GM12878 (cell line): ENCODE data around the gene EPHB1. TPM values are rescaled to one million over a fixed set of nuclear protein-coding genes. Genes with fewer than 3 reads are reported as not detected.

Experiments used
- ATAC-seq: fragments of 200-7000 bp; cut with Tn5 transposase; 3 replicates; pipeline ENCODE4 v1.9.1; 2020; ENCODE audit warnings: mild to moderate bottlenecking, moderate library complexity
- BruUV-seq: library from RNA; stranded (reverse); fragments of 400-500 nt; replicated peaks from 2 replicates; lab custom pipeline; 2021; lab: Mats Ljungman, UMichigan
- CTCF ChIA-PET: fragments of 300-600 bp; sonication (Branson Sonifier 250); formaldehyde crosslinking; extraction: SDS; loops from one replicate; lab custom pipeline; 2021; ENCODE audit warnings: inconsistent platforms; lab: Yijun Ruan, JAX
- POLR2A ChIA-PET: fragments of 350-600 bp; formaldehyde crosslinking; extraction: SDS; loops from one replicate; lab custom pipeline; 2021; ENCODE audit warnings: inconsistent platforms; lab: Charles Lee
- RAD21 ChIA-PET: fragments of 300-600 bp; sonication (Branson Sonifier 250); formaldehyde crosslinking; loops from one replicate; lab custom pipeline; 2023; ENCODE audit warnings: antibody characterized with exemption; ENCODE audit not compliant: unreplicated experiment; lab: Charles Lee
- SMC1A ChIA-PET: fragments of 300-600 bp; sonication (Branson Sonifier 250); formaldehyde crosslinking; loops from one replicate; lab custom pipeline; 2023; ENCODE audit not compliant: unreplicated experiment, uncharacterized antibody; lab: Charles Lee
- DNase-seq: peaks from one replicate; pipeline ENCODE4 v3.0.0-alpha.2; 2011; ENCODE audit warnings: low read depth, low spot score
- FAIRE-seq: peaks from 3 replicates; lab custom pipeline; 2011; peaks lifted over from hg19 to GRCh38; lab: Jason Lieb, UNC
- H2AFZ ChIP-seq: 2 replicates; pipeline ENCODE4 v1.6.0; 2011; ENCODE audit warnings: low read depth, low read length, control low read depth; ENCODE audit not compliant: control insufficient read depth
- H3K27ac ChIP-seq: 2 replicates; pipeline ENCODE4 v1.5.1; 2011; ENCODE audit warnings: control low read depth; ENCODE audit not compliant: control insufficient read depth, insufficient read depth
- H3K27me3 ChIP-seq, 2 experiments: replicated peaks in 1 of 2; 2 replicates each; pipeline versions ENCODE4 v1.6.0 to v1.6.1; 2011; ENCODE audit warnings: low read length in 1 of 2; ENCODE audit not compliant: control insufficient read depth in 2 of 2, insufficient read depth in 2 of 2
- H3K36me3 ChIP-seq, 2 experiments: 2 replicates each; pipeline ENCODE4 v1.5.1; 2011; ENCODE audit warnings: low read length in 1 of 2; ENCODE audit not compliant: control insufficient read depth in 2 of 2, insufficient read depth in 2 of 2
- H3K4me1 ChIP-seq: 2 replicates; pipeline ENCODE4 v1.6.1; 2011; ENCODE audit warnings: mild to moderate bottlenecking, low read length, moderate library complexity, mixed read lengths; ENCODE audit not compliant: control insufficient read depth, insufficient read depth
- H3K4me2 ChIP-seq: 2 replicates; pipeline ENCODE4 v1.6.0; 2011; ENCODE audit warnings: control low read depth; ENCODE audit not compliant: control insufficient read depth, insufficient read depth
- H3K4me3 ChIP-seq: fragments of 200-600 bp; sonication (generic); 2 replicates; pipeline ENCODE4 v1.5.1; 2016
- H3K79me2 ChIP-seq: 2 replicates; pipeline ENCODE4 v1.6.0; 2011; ENCODE audit warnings: low read length; ENCODE audit not compliant: control insufficient read depth, insufficient read depth
- H3K9ac ChIP-seq: 2 replicates; pipeline ENCODE4 v1.8.0; 2011; ENCODE audit warnings: low read length, control low read depth, mixed read lengths; ENCODE audit not compliant: control insufficient read depth, insufficient read depth
- H3K9me3 ChIP-seq: replicated peaks from 3 replicates; pipeline ENCODE4 v1.5.1; 2011; ENCODE audit warnings: mild to moderate bottlenecking, low read length; ENCODE audit not compliant: control insufficient read depth, insufficient read depth
- H4K20me1 ChIP-seq: 2 replicates; pipeline ENCODE4 v1.6.0; 2011; ENCODE audit not compliant: control insufficient read depth, insufficient read depth
- HDAC2 ChIP-seq: fragments of 200-600 bp; sonication (generic); IDR thresholded peaks from 2 replicates; pipeline ENCODE4 v1.6.1; 2017
- MEF2A ChIP-seq: IDR thresholded peaks from 2 replicates; pipeline ENCODE4 v1.6.1; 2011; ENCODE audit warnings: low read depth, mild to moderate bottlenecking, low read length, moderate library complexity; ENCODE audit not compliant: insufficient read depth
- MLLT1 ChIP-seq: fragments of 450-650 bp; IDR thresholded peaks from 2 replicates; pipeline ENCODE4 v1.6.1; 2016; ENCODE audit warnings: mild to moderate bottlenecking
- MYB ChIP-seq: fragments of 150-350 bp; IDR thresholded peaks from 2 replicates; pipeline ENCODE4 v1.6.1; 2014; ENCODE audit warnings: mild to moderate bottlenecking, low read depth, low read length, borderline replicate concordance
- NFYA ChIP-seq: IDR thresholded peaks from 2 replicates; pipeline ENCODE4 v1.6.1; 2011; ENCODE audit warnings: low read depth, mild to moderate bottlenecking, low read length, improper control_type of control experiment, borderline replicate concordance
- NR2C1 ChIP-seq: fragments of 450-650 bp; IDR thresholded peaks from 2 replicates; pipeline ENCODE4 v1.6.1; 2017; ENCODE audit warnings: antibody characterized with exemption, mild to moderate bottlenecking, moderate library complexity
- NRF1 ChIP-seq: conservative IDR thresholded peaks from 2 replicates; pipeline ENCODE4 v1.6.1; 2011; ENCODE audit warnings: mild to moderate bottlenecking, low read depth, low read length, improper control_type of control experiment
- POLR2A ChIP-seq: IDR thresholded peaks from 2 replicates; pipeline ENCODE4 v1.6.1; 2011; ENCODE audit warnings: low read depth, mild to moderate bottlenecking, low read length
- POLR2AphosphoS2 ChIP-seq: IDR thresholded peaks from 2 replicates; pipeline ENCODE4 v1.6.1; 2011; ENCODE audit warnings: low read depth, mild to moderate bottlenecking, low read length, improper control_type of control experiment, moderate library complexity
- POLR2AphosphoS5 ChIP-seq: IDR thresholded peaks from 2 replicates; pipeline ENCODE4 v1.6.1; 2011; ENCODE audit warnings: mild to moderate bottlenecking, low read length, inconsistent platforms
- RUNX3 ChIP-seq: IDR thresholded peaks from 2 replicates; pipeline ENCODE4 v1.6.1; 2012; ENCODE audit warnings: low read length, inconsistent platforms
- SMC3 ChIP-seq: IDR thresholded peaks from 2 replicates; pipeline ENCODE4 v1.6.1; 2011; ENCODE audit warnings: low read length, improper control_type of control experiment, borderline replicate concordance
- YY1 ChIP-seq: IDR thresholded peaks from 2 replicates; pipeline ENCODE4 v1.6.1; 2011; ENCODE audit warnings: low read depth, mild to moderate bottlenecking, low read length
- in situ Hi-C: fragments of 300-500 bp; cut with MboI; formaldehyde crosslinking; loops from 9 replicates; pipeline ENCODE4 v1.14.3; 2018; ENCODE audit warnings: mixed read lengths
- intact Hi-C: fragments of 100-400 bp; cut with micrococcal nuclease; formaldehyde crosslinking; loops from one replicate; pipeline ENCODE4 v1.14.2; 2022; ENCODE audit not compliant: unreplicated experiment
- polyA plus RNA-seq, 11 experiments: library from polyadenylated mRNA; depleted of rRNA in 4 of 11; unstranded in 6 of 11; stranded (reverse) in 5 of 11; fragments of >200 nt; fragmentation: Nextera tagmentation in 4 of 11; fragmentation: Illumina TruSeq in 1 of 11; extraction: Ambion mirVana in 4 of 11; extraction: Trizol in 1 of 11; gene quantifications; 1 replicate in 1 of 11; 2 replicates in 10 of 11; pipeline versions ENCODE4 v1.2.1 to v1.2.3, GENCODE V29; 2011 to 2016; ENCODE audit warnings: inconsistent platforms in 2 of 11, missing spikeins in 2 of 11, low read depth in 1 of 11
- total RNA-seq, 4 experiments: library from RNA; depleted of rRNA in 3 of 4; stranded (reverse); fragments of >200 nt in 3 of 4; fragmentation: Illumina TruSeq in 1 of 4; extraction: Trizol in 1 of 4; gene quantifications; 2 replicates each; pipeline versions ENCODE4 v1.2.1 to v1.2.3, GENCODE V29; 2013 to 2021
- TF ChIP-seq, protein P1 (sequence below): IDR thresholded peaks from 2 replicates; pipeline ENCODE4 v1.6.1; 2012; ENCODE audit warnings: improper control_type of control experiment, low read depth, low read length; ENCODE audit not compliant: insufficient replicate concordance
- TF ChIP-seq, protein P2 (sequence below): IDR thresholded peaks from 2 replicates; pipeline ENCODE4 v1.6.1; 2011; ENCODE audit warnings: mild to moderate bottlenecking, low read depth, low read length, moderate library complexity; ENCODE audit not compliant: insufficient replicate concordance
- TF ChIP-seq, protein P3 (sequence below): IDR thresholded peaks from 2 replicates; pipeline ENCODE4 v1.6.1; 2012; ENCODE audit warnings: low read depth, low read length, improper control_type of control experiment

Gene EPHB1
- total and polyA plus RNA-seq, 10 of the 15 experiments (the other 5 are each of a cell fraction or from before 2014, with no cell fraction given), result 0.33 to 23.8 (median 1.2) TPM

DNA sequence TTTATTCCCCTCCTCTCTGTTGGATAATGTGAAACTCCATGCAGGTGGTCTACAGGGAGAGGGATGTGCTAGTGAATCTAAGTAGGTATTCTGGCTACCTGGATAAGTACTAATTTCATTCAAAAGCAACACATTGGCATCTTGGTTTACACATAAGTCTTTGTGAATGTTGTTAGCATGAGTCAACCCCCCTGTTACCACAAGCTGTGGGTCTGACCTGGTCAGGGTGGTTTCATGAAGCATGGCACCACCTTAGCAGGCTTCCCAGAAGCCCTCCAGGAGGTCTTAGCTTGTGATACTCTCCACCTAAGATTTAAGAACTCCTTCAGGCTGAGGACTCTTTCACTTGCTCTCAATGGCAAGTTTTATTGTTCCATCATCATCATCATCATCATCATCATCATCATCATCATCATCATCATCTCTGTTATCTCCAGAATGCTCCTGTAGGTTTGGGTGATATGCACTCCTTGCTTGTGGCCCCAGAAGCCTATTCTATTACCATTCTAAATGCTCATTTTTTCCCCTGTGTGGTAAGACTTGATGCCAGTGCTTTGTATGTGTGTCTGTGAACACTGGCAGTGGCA lies 62.8 kb downstream of the EPHB1 start:
- H3K27me3 ChIP-seq, result no peaks in the 10 kb centered on the region
- RAD21 ChIA-PET, result interaction anchor here (1.6 kb wide), 1 partner anchor 63 kb away, joined by 4 read pairs; the partner anchor contains the start of gene EPHB1
- DNase-seq (no peak), ATAC-seq (no peak), FAIRE-seq (no peak)
- POLR2A ChIA-PET, result interaction anchor here (1.1 kb wide), 1 partner anchor 12 kb away, joined by 3 read pairs; no protein-coding TSS in a partner anchor
- SMC1A ChIA-PET, result interaction anchor here (1.2 kb wide), 1 partner anchor 99 kb away, joined by 3 read pairs; no protein-coding TSS in a partner anchor
- H3K27ac ChIP-seq, result no peak overlapping the region
- in situ Hi-C loops, result no loop called here
- CTCF ChIA-PET, result interaction anchor here (0.6 to 1.0 kb wide), 2 partner anchors 25 to 110 kb away, joined by 3 read pairs; no protein-coding TSS in a partner anchor
- no peaks in the 10 kb centered on the region for H3K9me3 ChIP-seq
- no peaks in the 10 kb centered on the region; a peak in 2 of 4 replicates for H3K36me3 ChIP-seq
- H3K4me1 ChIP-seq, result peaks cover 27% of the 10 kb centered on the region
- H3K79me2 ChIP-seq, result peaks cover 12% of the 10 kb centered on the region
- BruUV-seq, result no TSS peak
- intact Hi-C loops, result no loop called here
- no peak overlapping the region for H3K9ac ChIP-seq
- H4K20me1 ChIP-seq, result no peaks in the 10 kb centered on the region
- no peak overlapping the region for H3K4me3 ChIP-seq
- H3K4me2 ChIP-seq, result peak overlapping the region; percentile 18
- no peak overlapping the region for H2AFZ ChIP-seq
- TF ChIP-seq, protein P1, sequence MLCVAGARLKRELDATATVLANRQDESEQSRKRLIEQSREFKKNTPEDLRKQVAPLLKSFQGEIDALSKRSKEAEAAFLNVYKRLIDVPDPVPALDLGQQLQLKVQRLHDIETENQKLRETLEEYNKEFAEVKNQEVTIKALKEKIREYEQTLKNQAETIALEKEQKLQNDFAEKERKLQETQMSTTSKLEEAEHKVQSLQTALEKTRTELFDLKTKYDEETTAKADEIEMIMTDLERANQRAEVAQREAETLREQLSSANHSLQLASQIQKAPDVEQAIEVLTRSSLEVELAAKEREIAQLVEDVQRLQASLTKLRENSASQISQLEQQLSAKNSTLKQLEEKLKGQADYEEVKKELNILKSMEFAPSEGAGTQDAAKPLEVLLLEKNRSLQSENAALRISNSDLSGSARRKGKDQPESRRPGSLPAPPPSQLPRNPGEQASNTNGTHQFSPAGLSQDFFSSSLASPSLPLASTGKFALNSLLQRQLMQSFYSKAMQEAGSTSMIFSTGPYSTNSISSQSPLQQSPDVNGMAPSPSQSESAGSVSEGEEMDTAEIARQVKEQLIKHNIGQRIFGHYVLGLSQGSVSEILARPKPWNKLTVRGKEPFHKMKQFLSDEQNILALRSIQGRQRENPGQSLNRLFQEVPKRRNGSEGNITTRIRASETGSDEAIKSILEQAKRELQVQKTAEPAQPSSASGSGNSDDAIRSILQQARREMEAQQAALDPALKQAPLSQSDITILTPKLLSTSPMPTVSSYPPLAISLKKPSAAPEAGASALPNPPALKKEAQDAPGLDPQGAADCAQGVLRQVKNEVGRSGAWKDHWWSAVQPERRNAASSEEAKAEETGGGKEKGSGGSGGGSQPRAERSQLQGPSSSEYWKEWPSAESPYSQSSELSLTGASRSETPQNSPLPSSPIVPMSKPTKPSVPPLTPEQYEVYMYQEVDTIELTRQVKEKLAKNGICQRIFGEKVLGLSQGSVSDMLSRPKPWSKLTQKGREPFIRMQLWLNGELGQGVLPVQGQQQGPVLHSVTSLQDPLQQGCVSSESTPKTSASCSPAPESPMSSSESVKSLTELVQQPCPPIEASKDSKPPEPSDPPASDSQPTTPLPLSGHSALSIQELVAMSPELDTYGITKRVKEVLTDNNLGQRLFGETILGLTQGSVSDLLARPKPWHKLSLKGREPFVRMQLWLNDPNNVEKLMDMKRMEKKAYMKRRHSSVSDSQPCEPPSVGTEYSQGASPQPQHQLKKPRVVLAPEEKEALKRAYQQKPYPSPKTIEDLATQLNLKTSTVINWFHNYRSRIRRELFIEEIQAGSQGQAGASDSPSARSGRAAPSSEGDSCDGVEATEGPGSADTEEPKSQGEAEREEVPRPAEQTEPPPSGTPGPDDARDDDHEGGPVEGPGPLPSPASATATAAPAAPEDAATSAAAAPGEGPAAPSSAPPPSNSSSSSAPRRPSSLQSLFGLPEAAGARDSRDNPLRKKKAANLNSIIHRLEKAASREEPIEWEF, result no peak
- TF ChIP-seq, protein P2, sequence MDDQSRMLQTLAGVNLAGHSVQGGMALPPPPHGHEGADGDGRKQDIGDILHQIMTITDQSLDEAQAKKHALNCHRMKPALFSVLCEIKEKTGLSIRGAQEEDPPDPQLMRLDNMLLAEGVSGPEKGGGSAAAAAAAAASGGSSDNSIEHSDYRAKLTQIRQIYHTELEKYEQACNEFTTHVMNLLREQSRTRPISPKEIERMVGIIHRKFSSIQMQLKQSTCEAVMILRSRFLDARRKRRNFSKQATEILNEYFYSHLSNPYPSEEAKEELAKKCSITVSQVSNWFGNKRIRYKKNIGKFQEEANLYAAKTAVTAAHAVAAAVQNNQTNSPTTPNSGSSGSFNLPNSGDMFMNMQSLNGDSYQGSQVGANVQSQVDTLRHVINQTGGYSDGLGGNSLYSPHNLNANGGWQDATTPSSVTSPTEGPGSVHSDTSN, result no peak
- TF ChIP-seq YY1 (no peak), MEF2A (no peak), MLLT1 (no peak), NRF1 (no peak), RUNX3 (no peak), NR2C1 (no peak), POLR2AphosphoS2 (no peak), MYB (no peak), HDAC2 (no peak), NFYA (no peak), POLR2AphosphoS5 (no peak), POLR2A (no peak), SMC3 (no peak)
- TF ChIP-seq, protein P3, sequence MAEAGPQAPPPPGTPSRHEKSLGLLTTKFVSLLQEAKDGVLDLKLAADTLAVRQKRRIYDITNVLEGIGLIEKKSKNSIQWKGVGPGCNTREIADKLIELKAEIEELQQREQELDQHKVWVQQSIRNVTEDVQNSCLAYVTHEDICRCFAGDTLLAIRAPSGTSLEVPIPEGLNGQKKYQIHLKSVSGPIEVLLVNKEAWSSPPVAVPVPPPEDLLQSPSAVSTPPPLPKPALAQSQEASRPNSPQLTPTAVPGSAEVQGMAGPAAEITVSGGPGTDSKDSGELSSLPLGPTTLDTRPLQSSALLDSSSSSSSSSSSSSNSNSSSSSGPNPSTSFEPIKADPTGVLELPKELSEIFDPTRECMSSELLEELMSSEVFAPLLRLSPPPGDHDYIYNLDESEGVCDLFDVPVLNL, result no peak
